NCI-H2107 treated with DMSO at 0.1 percent for 48 hours (cell line): ENCODE measurements around the gene SLC45A1.
"Not testable (repeated sequence)": the region's sequence is repeated elsewhere in the genome, so short reads cannot be mapped to it uniquely, and the experiment has no call there.

Experiments
- DNase-seq: peaks from one replicate; lab custom pipeline; 2025; ENCODE audit not compliant: unreplicated experiment; lab: John Stamatoyannopoulos, UW

The SLC45A1 gene

DNA sequence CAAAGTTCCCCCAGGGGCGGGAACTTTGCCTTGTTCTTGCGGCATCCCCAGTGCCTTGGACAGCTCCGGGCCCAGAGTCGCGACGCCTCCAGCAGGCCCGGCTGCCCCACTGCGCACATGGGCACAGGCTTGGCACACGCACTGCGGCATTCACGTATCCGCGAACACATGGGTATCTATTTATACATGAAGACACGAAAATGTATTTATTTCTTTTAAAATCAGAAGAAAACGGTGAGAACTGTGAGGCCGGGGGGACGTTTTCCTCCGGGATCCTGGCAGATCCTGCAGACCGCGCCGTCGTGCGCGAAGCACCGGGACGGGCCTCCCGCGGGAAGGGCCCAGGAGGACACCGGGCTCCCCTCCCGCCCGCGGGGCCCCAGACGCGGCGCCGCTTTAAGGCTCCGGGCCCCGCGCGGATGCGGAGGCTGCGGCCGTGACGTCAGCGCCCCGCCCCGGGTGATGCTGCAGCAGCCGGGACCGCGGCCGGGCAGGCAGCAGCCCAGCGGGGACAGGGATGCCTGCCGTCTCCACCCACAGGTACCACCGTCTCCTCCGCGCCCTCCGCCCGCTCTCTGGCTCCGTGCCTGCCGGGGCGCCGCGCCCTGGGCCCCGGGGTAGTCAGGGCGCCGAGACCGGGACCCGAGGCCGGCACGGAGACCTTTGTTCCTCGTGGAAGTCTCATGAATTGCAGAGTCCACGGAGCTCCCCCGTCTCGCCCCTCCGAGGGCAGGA is at the start of gene SLC45A1:
SLC45A1 (plus strand) TSS at position 468 of the 735 bp plus-strand sequence. CDS start 6,216 bp downstream, outside the sequence.
- DNase-seq: no peak

DNA sequence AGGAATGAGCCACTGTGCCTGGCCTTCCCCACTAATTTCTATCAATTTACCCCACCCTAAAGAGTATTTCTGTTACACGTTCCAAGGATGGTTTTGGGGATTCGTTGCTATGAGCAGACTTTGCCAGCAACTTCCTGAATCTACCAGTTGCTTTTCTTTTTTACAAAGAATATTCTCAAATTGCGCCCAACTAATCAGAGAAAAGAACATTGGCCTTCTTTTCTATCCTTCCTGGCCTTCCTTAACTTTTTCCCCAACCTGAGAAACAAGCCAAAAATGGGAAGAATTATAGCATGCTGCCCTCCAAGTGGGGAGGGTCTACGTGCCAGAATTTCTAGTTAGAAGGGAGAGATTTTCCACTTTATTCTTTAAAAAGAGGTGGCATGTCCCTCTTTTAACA is 44.9 kb upstream of the SLC45A1 start:
- DNase-seq: no peak

DNA sequence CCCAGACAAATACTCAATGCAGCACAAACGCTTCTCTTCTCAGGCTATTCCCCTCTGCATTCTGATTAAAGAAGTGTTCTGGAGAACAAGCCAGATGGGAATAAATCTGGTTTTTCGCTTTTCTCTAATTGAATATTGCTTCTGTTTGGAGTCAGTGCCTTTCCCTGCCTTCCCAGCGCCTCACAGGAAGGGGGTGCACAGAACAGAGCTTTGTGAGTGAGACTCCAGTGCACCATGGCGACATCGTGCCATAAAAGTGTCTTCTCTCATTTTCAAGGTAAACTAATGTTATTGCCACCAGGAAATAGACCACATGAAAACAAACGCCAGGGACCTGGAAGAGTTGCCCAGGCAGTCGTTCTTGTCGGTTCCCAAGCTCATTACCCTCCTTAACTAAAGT is 43.6 kb upstream of the SLC45A1 start:
- DNase-seq: no peak

DNA sequence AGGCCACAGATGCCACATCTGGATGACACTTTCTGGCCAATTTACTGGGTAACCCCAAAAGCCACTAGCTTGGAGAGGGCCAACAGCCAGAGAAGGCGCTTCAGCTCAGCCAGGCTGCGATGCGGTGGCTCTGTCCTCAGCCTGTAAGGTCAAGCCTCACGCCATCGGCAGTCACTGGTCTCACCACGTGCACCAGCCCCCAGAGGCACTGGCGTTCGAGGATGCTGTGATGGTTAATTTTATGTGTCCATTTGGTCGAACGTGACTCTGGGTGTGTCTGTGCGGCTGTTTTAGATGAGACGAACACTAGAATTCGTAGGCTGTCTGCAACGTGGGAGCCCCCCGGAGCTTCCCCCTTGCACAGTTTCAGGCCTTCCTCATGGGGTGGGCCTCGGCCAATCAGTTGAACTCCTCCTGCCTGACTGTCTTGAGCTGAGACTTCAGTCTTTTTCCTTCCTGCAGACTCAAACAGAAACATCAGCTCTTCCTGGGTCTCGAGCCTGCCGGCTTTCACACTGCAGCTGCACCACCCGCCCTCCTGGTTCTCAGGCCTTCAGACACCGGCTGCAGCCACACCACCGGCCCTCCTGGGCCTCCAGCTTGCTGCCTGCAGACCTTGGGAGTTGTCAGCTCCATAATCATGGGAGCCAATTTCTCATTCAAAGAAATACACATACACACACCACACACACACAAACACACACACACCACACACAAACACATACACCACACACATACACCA is 41.6 kb upstream of the SLC45A1 start:
- DNase-seq: no peak

DNA sequence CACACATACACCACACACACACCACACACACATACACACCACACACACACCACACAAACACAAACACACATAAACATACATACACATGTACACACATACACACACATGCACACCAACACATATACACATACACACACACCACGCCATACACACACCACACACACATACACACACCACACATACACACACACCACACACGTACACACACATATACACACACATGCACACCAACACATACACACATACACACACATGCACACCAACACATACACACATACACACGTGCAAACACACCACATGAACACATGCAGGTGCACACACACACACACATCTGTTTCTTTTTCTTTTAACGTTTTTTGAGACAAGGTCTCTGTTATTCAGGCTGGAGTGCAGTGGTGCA is 41.0 kb upstream of the SLC45A1 start:
- no peak for DNase-seq

DNA sequence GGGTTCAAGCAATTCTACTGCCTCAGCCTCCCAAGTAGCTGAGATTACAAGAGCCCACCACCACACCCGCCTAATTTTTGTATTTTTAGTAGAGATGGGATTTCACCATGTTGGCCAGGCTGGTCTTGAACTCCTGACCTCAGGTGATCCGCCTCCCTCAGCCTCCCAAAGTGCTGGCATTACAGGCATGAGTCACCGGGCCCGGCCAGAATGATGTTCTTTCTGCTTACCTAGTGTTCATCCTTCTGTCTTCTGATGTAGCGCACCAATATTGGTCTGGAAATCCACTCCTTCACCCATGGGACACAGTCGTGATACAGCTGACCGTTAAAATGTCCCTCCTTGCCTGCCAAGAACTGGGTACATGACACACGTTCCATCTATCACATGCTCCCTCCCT is 39.2 kb upstream of the SLC45A1 start:
- not testable (repeated sequence) for DNase-seq

DNA sequence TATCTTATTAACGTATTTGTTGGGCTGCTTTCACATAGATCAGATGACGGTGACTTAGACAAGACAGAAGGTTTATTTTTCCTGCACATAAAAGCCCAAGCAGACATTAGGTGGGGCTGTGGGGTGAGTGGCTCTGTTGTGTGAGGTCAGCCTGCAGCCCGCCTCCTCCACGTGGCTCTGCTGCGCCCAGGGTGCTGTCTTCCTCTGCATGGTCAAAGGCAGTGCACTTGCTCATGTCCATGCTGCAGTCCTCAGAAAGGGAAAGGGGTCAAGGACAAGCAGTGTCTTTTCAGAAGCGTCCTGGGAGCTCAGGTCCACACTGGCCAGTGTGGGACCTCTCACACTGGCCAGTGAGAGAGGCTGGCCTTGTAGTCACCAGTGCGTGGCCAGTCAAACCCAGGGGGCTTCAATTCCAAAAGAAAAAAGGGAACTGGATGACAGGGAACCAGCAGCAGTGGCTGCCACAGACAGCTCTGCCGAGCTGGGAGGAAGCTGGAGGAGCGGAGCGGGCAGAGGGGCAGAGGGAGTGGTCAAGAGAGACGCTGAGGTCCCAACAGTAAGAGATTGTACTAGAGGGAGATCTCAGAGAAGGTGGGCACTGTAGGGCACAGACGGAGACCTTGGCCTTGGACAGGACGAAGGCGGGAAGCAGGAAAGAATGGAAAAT is 35.9 kb upstream of the SLC45A1 start:
- DNase-seq: no peak

DNA sequence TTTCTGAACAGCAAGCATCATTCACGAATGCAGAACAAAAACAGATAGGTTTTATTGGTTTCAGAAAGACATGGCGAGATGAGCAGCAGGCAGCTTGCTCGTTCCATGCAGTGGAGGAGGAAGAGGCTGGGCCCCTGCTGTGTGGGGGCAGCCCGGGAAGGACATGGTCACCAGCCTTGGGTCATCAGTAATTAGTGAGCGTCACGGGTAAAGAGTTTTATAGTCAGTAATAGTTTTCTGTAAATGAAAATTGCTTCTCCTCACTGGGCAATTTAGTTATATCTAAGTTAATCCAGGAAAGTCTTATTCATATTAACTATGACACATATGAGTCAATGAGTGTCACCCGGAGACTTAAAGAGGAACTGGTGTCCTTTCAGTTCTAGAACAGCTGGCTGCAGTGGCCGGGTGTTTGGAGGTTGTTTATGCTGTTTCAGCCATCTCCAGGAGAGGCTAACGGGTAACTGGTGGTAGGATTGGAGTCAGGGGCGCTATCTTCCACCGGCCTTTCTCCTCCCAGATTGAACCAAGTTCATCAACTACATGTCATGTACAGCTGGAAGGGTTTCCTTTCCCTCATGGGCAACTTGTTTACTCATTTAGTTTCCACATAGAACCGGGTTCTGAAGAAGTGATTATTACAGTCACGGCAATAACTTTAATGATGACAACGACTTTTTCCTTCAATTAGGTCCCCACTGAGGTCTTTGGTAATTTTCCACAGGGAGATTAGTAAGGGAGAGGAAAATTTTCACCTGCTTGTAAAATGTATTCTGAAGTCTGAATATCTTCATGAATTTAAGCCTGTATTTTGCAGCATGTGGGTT is 34.6 kb upstream of the SLC45A1 start:
- DNase-seq: no peak

DNA sequence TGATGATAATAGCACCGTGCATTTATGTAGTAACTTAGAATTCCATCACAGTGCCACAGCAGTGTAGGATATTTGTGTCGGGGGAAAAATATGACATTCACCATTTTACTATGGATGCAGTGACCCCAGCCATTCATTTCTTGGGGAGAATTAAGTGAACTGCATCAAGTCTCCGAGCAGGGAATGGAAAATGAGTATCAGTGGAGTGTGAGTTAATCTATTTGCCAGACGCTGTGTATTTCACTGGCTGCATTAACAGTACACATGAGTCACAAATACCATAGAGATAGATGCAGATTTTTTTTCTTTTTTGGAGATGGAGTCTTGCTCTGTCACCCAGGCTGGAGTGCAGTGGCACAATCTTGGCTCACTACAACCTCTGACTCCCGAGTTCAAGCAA is 33.8 kb upstream of the SLC45A1 start:
- no peak for DNase-seq

DNA sequence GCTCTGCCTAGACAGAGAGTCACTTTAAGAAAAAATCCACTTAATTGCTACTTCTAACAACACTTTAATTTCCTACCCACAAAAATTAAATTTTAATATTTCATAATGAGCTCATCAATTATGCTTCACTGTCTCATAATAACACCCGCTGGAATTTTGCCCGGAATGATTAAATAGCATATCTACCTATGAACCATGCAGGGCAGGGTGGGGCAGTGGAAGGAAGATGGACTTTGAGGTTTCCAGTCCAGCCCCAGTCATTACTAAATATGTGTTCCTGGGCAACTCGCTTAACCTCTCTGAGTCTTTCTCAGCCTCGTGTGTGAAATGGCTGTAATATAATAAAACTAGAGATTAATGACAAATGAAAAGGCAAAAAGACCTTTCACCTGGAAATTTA is 32.8 kb upstream of the SLC45A1 start:
- DNase-seq: no peak

DNA sequence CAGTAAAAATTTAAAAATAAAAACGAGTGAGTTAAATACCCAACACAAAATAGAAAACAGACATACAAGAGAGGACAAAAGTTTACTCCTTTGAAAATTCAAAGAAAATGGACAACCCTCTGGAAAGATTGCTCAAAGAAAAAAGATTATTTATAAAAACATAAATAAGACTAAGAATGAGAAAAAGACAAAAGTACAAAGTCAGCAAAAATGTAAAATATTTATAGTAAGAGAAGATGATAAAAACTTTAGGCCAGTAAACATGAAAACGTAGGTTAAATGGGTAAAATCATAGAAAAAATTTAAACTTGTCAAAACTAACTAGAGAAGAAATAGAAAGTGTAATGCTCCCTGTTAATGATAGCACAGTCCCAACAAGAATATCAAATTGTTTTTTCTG is 31.9 kb upstream of the SLC45A1 start:
- DNase-seq: no peak

DNA sequence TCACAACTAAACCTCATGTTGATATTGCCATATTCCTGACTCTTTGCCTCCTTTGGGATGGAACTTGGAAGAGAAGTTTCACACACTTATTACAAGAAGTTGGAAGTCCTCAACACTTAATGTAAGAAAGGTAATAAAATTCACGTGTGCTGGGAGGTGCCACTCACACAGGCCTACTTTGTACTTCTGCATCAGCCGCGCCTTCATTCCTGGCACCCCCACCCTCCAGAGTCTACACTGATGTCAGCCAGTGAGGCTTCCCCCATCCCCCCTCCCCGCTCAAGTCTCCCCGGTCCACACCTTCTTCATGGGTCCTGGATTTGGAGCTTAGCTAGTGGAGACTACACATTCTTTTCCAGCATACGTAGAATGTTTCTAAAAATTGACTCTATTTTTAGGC is 24.8 kb upstream of the SLC45A1 start:
- DNase-seq: no peak

DNA sequence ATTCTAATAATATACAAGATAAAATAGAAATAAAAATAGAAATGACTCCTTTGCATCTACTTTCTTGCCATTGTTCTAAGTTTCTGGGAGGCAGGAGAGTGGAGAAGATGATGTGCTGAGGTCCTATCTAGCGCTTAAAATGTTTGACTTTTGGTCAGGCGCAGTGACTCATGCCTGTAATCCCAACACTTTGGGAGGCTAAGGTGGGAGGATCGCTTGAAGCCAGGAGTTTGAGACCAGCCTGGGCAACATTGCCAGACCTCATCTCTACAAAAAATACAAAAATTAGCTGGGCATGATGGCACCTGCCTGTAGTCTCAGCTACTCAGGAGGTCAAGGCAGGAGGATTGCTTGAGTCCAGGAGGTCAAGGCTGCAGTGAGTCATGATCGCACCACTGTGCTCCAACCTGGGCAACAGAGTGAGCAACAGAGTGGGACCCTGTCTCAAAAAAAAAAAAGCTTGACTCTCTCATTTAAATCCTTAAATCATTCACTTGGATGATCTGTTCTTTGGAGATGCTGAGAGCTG is 24.2 kb upstream of the SLC45A1 start:
- DNase-seq: no peak

DNA sequence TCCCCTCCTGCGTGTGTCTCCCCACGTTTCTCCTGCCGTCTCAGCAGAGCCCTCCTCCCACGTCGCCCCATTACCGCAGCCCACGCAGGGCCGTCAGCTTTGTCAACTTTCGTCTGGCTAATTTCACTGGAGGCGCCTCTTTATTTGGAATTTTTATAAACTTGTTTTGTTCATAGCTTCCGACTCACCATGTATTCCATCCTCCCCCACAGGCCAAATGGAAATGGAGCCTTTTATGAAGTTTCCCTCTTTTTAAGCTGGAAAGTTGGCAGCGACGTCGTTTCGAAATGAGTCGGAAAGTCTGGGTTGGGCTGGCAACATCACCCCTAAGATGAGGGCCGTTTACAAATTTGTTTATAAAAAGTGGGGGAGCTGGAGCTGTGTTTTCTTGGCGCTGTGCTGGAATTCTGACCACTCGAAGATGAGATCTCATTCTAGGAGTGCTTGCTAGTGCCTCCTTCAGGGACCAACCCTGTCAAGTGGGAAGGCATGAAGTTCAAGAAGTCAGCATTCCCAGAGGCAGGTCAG is 23.7 kb upstream of the SLC45A1 start:
- no peak for DNase-seq

DNA sequence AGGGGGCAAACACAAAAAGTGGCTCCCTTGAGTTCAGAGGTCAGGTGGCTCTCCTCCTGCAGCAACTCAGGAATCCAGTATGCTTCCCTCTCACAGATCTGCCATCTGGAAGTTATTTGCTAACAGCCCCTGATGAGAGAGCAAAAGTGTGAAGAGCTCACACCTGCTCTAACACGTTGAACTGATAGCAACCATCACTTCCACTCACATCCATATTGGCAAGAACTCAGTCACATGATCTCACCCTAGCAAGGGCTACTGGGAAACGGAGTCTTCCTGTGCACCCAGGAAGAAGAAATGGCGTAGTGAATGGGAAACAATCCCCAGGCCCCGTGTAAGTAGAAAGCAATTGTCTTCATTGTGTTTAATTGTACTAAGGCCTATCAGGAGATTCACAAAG is 20.7 kb upstream of the SLC45A1 start:
- DNase-seq: no peak

DNA sequence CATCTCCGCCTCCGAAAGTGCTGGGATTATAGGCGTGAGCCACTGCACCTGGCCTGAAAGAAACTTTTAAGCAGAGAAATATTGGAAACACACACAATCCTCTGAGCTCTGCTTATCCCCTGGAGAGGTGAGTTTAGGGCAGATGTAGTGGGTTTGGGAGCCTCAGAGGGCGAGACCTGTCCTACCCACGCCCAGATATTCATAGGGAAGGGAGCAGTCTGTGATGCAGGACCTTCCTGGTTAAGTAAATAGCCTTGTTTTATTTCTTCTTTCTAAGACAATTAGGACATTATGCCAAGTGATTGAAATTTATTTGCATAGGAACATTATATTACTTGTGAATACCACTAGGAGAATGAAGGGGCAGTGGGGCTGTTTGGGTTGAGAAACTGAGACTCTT is 18.0 kb upstream of the SLC45A1 start:
- no peak for DNase-seq

DNA sequence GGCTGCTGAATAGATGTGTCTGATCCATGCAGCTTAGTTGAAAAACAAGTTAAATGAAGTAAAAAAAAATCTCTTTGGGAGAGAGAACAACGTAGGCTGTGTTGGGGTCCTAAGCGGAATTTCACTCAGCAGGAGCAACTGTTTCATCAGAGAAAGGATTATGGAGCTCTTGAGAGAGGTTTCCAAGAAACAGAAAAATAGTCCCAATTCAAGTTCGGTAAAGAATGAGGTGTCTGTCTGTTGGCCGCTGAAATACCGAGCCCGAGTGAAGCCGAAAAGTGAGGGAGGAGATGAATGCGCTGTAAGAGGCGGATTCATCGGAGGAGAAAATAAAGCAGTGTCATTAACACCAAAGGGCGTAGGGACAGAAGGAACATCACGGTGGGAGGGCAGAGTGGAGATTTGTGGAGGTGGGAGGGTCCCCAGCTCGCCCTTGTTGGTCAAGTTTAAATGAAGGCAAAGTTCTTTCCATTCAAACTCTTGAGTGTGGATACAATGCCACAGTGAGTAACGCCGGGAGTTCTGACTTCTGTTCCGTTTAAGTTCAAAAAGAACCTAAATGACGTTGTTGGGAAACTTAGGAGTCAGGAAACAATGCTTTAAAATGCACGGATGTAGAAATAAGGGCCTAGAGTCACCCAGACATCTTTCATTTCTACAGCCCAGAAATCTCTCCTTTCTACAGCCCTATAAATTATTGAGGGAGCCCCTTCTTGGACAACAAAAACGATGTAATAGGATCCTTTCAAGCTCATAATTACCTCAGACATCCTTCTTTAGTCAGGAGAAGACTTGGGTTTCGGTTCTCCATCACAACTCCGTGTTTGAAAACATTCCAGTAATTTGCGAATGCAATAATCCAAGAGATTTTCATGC is 15.6 kb upstream of the SLC45A1 start:
- DNase-seq: no peak

DNA sequence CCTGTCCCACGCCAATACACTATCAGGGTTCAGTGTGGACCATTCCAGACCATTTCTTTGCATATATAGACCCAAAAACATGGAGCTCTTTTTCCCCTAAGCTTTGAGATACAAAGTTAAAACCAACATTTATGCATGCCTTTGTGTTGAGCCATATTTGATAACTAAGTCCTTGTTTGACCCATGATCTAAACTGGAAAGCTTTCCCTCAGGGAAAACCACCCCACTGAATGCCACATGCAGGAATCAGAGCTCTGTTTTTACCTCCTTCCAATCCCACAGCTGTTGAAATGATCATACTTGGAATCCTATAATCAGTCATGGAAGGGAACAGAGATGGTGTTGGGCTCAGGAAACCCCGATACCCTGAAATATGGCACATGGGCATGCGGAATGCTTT is 14.8 kb upstream of the SLC45A1 start:
- no peak for DNase-seq

DNA sequence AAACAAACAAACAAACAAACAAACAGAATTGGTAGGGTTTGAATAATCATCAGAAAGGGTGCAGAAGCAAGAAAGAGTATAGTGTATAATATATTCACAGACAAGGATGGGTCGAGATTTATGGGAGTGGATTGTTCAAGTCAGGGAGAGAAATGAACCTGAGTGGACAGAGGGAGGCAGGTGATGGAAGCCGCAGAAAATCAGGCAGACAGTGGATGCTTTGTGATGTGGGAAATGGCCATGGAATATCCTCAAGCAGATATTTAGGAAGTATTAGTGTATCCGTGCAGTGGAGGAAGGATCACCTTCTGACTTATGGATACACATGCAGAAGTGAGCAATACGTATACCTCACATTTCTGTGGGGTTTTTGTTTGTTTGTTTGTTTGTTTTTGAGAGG is 14.0 kb upstream of the SLC45A1 start:
- DNase-seq: no peak

DNA sequence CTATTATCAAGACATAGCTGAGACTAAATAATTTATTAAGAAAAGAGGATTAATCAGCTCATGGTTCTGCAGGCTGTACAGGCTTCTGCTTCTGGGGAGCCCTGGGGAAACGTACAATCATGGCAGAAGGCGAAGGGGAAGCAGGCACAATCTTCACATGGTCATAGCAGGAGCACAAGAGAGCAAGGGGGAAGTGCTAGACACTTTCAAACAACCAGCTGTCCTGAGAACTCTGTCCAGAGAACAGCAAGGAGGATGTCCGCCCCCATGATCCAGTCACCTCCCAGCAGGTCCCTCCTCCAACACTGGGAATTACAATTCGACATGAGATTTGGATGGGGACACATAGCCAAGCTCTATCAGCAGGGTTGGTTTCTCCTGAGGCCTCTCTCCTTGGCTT is 10.3 kb upstream of the SLC45A1 start:
- DNase-seq: no peak
